HG02943 (cell line): ENCODE measurements around the gene UBASH3A.

Source experiments
- ATAC-seq: cut with Tn5 transposase; IDR thresholded peaks from one replicate; pipeline ENCODE4 v1.9.1; 2021; ENCODE audit warnings: mild to moderate bottlenecking, low read depth, moderate library complexity; ENCODE audit not compliant: unreplicated experiment

Gene UBASH3A

GRCh38 chr21:42427809-42428419 is 24.2 kb downstream of the UBASH3A start:
- ATAC-seq, result no peak

- ATAC-seq, result no peak
These were observed 25.3 kb downstream of the UBASH3A start for GRCh38 chr21:42429021-42429420.

GRCh38 chr21:42429856-42430255 is 26.2 kb downstream of the UBASH3A start:
- no peak for ATAC-seq

- ATAC-seq, result no peak
These were observed 26.8 kb downstream of the UBASH3A start for GRCh38 chr21:42430521-42430920.

- ATAC-seq, result no peak
These were observed 27.5 kb downstream of the UBASH3A start for GRCh38 chr21:42431196-42431595.

GRCh38 chr21:42432695-42433094 is 29.0 kb downstream of the UBASH3A start:
- no peak for ATAC-seq

- ATAC-seq, result no peak
These were observed 30.3 kb downstream of the UBASH3A start for GRCh38 chr21:42433946-42434551.

GRCh38 chr21:42434884-42435283 is 31.2 kb downstream of the UBASH3A start:
- no peak for ATAC-seq

GRCh38 chr21:42435401-42435800 is 31.7 kb downstream of the UBASH3A start:
- ATAC-seq, result no peak

- no peak for ATAC-seq
These were observed 32.1 kb downstream of the UBASH3A start for GRCh38 chr21:42435833-42436232.

GRCh38 chr21:42436914-42437313 is 33.2 kb downstream of the UBASH3A start:
- ATAC-seq, result no peak

GRCh38 chr21:42437786-42438185 is 34.1 kb downstream of the UBASH3A start:
- ATAC-seq, result no peak

- no peak for ATAC-seq
These were observed 34.9 kb downstream of the UBASH3A start for GRCh38 chr21:42438316-42439205.

- ATAC-seq, result no peak
These were observed 35.8 kb downstream of the UBASH3A start for GRCh38 chr21:42439284-42440186.

GRCh38 chr21:42440187-42440792 is 36.6 kb downstream of the UBASH3A start:
- no peak for ATAC-seq

- no peak for ATAC-seq
These were observed 38.3 kb downstream of the UBASH3A start for GRCh38 chr21:42441963-42442362.

GRCh38 chr21:42443181-42443785 is 39.6 kb downstream of the UBASH3A start:
- no peak for ATAC-seq

GRCh38 chr21:42443876-42444744 is 40.4 kb downstream of the UBASH3A start:
- no peak for ATAC-seq

GRCh38 chr21:42444745-42445059 is 41.0 kb downstream of the UBASH3A start:
- no peak for ATAC-seq
